ENCODE data around the gene PFKP.
"Not testable (repeated sequence)": the region's sequence is repeated elsewhere in the genome, so short reads cannot be mapped to it uniquely, and the experiment has no call there.

Gene PFKP

DNA sequence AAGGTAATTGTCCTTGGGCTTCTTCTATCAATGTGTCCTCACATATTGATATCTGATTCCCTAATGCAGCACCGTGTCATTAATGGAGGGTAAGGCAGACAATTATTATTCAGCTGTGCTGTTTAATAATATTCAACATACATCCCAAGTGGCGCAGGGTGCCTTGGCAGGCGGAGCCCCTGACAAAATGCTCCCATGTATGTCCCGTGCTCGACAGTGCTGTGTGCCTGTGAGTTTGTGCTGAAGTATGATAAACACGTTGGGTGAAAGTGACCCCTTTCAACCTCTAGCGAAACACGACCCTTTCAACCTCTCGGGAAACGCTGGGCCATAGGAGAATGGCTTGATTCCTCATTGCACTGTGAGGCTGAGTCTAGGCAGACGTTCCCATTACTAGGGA is 31.3 kb downstream of the PFKP start:
- no peak for DNase-seq (ENCODE audit: low read depth)

DNA sequence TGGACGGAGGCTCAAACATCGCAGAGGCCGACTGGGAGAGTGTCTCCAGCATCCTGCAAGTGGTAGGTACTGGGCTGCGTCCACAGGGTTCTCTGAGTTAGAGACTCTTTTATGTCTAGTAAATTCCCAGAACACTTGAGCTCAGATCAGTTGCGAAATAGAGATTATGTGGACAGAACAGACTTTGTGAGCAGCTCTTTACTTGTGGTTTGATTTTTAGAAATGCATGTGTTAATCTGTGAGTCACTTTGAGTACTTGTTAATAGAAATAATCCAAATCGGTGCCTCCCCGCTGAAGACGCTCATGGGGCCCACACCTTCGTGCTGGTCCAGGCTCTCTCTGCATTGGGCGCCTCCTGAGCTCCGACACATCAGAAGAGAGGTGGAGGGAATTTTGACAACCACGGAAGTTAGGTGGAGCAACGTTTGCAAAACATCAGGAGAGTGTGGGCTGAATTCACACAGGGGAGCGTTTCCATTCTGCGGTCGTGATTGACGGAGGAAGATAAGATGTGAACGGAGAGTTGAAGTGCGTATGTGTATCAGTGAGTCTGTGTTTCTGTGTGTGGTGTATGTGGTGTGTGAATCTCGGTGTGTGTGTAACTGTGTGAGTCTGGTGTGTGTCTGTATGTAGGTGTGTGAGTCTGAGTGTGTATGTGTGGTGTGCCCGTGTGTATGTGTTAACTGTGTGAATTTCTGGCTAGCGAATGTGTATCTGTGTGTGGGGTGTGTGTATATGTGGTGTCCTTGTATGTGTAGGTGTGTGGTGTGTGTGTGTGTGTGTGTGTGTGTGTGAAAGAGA is 32.1 kb downstream of the PFKP start:
- DNase-seq (ENCODE audit: low read depth): no peak

DNA sequence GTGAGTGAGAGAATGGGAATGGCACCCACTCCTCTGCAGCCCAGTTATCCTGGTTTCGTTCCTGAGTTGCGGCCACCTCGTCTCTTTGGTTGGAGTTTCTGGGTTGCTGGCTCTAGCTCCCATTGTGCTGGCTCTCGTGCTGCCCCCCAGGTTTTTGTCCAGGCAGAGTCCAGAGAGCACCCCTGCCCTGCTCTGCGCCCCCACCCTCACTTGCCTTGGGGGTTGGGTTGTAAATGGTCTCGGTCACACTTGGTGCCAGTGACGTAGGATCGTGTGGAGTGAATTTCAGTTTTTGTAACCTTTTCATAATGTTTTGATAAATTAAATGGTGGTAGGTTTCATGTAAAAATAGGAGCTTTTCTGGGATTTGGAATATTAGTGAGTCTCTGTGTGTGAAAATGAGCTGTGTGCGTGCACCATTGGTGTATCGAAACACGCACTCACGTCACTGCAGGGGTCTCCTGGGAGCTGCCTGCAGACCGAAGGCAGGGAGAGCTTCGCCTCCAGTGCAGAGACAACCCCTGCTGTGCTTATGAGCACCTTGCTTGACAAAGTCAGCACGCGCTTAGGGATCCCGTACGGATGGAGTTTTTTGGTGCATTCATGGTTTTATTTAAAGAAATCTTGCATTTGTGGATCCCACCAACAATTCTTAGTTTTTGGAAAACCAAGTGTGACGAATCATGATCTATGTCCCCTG is 32.9 kb downstream of the PFKP start:
- DNase-seq (ENCODE audit: low read depth): no peak

DNA sequence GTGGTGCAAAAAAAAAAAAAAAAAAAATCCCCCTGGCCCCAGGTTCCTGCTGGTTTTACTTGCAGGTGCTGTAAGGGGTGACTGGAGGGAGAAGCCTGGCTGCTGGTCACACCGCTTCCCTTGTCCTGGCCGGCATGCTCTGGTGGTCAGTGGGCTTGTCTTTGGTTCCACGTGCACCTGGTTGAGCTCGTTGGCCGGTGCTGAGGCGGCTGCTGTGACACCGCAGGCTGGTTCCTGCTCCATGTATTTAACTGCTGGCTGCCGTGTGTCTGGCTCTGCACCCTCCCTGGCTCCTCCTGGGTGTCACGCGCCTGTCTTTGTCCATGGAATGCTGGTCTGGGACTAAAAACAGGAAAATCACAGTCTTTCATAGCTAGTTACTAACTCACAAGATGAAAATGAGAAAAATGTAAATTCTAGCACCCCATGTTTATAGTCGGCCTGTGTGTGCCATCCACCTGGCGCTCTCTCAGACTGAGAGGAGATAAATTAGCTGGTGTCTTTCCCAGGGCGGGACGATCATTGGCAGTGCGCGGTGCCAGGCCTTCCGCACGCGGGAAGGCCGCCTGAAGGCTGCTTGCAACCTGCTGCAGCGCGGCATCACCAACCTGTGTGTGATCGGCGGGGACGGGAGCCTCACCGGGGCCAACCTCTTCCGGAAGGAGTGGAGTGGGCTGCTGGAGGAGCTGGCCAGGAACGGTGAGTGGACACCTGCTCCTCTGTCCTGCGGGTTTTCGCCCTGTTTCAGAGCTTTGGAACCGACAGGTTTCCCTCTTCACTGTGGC is 33.7 kb downstream of the PFKP start:
- no peak for DNase-seq (ENCODE audit: low read depth)

DNA sequence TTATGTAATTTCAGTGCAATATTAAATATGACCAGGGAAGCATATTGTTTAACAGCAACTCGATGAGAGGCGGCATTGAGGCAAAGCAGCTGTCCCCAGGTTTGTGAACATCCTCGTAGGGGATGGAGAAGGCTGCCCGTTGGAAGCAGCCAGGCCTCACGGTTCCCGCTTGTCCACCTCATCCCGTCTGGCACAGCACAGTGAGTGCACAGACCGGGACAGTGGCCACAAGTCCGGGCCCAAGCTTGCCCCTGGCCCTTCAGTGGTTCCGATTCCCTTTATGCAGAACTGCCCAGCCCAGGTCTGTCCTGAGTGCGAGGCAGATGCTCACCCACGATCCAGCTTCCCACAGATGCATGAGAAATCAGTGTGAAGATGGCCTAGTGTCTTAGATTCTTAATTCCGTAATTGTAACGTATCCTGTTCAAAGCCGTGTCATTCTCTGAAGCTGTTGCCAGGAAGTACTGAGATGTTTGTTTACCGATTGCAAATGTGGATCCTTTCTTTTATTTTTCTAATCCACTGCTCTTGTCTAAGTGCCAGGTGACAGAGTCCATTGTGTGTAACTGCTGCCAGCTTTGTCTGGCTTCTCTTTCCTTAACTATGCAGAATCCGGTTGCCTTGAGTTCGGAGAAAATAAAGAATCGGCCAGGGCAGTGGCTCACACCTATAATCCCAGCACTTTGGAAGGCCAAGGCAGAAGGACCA is 35.5 kb downstream of the PFKP start:
- DNase-seq (ENCODE audit: low read depth): no peak

DNA sequence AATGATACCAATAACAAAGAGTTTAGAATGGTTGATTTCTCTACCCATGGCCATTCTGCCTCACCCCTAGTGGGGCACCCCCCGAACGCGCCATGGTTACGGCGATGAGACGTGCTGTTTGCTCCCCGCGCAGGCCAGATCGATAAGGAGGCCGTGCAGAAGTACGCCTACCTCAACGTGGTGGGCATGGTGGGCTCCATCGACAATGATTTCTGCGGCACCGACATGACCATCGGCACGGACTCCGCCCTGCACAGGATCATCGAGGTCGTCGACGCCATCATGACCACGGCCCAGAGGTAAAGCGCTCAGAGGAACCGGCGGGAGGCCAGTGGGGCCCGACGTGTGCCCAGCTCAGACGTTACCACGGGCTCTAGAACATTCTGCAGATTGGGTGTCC is 36.3 kb downstream of the PFKP start:
- DNase-seq (ENCODE audit: low read depth): no peak

DNA sequence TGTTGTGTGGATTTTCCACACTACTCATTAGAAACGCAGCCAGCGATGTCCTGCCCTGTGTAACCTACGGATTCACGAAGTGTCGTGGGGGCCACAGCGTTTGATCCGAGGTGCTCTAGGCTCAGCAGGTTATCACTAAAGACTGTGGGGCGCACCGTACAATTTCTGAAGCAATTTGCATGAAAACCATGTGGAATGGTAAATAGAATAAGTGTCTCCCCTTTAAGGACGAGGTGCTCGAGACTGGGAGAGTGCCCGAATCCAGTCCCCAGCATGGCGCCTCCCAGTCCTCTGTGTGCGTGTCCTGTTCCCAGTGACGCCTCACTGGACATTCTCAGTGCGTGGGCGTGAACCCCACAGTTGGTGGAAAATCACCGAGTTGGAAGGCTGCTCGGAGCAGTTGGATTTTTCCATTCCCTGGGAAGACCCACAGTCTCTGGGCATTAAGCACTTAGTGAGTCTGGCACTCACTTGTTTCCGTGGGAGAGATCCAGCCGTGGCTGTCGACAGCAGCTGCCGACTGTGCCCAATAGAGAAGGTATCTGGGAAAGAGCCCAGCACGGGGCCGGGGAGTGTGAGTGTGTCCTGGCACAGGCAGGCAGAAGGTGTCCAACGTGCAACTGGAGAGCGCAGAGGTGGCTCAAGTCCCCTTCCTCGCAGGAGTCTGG is 37.0 kb downstream of the PFKP start:
- no peak for DNase-seq (ENCODE audit: low read depth)

DNA sequence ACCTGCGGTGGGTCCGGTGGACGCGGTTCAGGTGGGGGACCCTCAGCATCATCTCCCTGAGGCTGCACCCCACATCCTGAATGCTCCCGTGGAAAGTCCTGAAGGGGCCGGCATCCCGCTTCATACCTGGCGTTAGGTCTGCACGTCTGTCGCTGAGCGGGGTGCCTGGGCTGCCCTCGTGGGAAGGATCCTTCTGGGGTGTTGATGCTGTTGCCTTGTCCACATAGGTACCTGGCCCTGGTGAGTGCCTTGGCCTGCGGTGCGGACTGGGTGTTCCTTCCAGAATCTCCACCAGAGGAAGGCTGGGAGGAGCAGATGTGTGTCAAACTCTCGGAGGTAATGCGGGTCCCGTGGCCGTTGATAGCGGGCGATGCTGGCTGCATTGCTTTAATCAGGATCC is 37.8 kb downstream of the PFKP start:
- no peak for DNase-seq (ENCODE audit: low read depth)

DNA sequence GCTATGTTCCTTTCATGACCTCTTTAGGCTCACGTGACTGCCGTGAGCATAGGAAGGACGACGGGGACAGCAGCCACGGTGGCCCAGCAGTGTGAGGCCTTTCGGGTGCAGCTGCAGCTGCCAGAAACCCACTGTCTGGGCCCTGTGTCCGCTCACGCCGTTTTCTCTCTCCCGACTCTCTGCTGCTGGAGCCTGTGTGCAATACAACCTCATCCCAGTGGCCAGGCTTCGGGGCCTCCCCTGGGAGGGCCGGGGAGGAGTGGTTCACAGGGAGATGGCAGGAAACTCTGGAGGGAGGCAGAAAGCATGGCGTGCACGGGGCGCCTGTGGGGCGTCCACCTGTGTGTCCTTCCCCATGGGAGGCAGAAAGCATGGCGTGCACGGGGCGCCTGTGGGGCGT is 38.6 kb downstream of the PFKP start:
- no peak for DNase-seq (ENCODE audit: low read depth)

DNA sequence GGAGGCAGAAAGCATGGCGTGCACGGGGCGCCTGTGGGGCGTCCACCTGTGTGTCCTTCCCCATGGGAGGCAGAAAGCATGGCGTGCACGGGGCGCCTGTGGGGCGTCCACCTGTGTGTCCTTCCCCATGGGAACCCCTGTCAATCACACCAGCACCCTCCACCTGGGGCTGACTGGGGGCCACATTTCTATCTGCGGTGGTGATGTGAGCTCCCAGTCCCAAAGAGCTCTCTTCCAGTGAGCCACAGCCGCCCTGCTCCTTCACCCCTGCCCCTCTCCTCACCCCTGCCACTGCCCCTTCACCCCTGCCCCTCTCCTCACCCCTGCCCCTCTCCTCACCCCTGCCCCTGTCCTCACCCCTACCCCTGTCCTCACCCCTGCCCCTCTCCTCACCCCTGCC is 39.0 kb downstream of the PFKP start:
- not testable (repeated sequence) for DNase-seq (ENCODE audit: low read depth)

DNA sequence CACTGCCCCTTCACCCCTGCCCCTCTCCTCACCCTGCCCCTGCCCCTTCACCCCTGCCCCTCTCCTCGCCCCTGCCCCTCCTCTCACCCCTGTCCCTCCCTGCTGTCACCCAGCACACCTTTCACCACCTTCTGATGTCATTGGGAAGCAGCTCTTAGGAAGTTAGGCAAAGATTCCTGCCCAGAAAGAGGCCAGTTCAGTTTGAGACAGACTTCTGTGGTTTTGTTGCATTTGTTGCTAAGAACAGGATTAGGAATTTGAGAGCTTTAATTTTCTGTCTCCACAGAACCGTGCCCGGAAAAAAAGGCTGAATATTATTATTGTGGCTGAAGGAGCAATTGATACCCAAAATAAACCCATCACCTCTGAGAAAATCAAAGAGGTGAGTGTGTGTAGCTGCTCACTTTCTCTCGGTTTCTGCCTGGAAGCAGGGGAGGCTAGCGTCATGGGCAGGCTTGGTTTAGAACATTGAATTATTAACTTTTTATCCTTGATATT is 39.6 kb downstream of the PFKP start:
- DNase-seq (ENCODE audit: low read depth): no peak

DNA sequence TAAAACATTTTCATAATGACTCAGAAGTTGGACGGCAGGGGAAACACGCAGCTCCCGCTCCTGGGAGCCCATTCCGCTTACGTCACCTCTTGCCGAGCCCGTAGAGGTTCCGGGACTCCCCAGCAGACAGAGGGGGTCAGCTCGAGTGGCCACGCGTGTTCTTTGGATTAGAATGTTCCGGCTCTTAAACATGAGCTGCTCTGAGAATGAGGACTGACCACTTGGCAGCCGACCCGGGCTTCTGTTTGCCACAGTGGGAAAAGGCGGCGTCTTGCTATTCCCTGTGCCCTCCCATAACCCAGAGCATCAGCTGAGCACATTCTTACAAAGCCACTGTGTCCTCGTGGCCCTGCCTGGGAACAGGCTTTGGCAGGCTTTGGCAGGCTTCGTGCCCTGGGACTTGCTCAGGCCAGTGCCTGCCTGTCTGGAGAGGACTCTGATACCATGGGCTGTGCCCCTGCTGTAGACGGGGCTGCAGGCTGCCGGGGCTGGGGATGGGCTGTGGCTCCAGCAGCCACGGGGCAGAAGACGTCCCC is 40.1 kb downstream of the PFKP start:
- DNase-seq (ENCODE audit: low read depth): no peak

DNA sequence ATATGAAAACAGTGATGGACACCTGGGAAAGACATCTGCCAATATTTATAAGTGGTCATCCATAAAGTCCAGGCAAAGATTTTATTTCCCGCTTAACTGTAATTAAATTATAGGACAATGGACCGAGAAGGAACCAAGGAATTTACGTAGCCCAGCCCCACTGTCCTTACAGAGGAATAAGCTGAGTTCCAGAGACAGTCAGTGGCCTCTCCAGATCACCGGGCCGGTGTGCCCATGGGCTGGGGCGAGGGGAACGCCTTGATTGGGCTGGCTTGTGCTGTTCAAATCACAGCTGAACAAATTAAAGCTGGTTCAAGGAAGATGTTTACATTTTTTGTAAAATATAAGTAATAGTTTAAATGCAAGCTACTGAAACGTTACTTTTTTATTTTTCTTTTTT is 40.7 kb downstream of the PFKP start:
- no peak for DNase-seq (ENCODE audit: low read depth)

DNA sequence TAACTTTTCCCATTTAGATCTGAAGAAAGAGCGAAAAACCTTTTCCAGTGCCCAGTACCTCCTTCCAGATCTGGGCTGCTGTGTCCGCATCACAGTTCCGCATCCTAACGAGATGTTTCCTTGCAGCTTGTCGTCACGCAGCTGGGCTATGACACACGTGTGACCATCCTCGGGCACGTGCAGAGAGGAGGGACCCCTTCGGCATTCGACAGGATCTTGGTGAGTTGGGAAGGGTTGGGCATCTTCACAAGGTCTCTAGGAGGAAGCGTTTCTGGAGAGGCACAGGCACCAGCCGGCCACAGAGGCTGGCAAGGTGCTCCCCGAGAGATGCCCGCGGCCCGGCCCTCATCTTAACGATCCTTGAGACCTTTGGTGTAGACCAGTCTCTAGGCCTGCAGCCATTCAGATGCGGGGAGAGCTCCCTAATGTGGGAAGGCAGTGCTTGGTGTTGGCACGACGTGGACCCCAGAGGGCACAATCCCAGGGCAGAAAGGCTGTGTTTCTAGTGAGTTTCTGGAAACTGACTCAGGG is 41.3 kb downstream of the PFKP start:
- no peak for DNase-seq (ENCODE audit: low read depth)

DNA sequence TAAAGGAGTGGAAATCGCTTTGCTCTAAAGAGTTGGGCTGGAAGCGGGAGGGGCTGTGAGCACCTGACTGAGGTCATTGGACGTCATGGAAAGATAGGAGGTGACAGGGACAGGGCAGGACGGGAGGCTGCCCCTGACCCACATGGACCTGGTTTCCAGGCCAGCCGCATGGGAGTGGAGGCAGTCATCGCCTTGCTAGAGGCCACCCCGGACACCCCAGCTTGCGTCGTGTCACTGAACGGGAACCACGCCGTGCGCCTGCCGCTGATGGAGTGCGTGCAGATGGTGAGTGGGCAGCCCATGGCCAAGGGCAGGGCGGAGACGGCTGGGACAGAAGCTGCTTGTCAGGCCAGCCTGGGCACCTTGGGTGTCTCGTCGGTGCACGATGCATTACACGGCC is 41.8 kb downstream of the PFKP start:
- no peak for DNase-seq (ENCODE audit: low read depth)

DNA sequence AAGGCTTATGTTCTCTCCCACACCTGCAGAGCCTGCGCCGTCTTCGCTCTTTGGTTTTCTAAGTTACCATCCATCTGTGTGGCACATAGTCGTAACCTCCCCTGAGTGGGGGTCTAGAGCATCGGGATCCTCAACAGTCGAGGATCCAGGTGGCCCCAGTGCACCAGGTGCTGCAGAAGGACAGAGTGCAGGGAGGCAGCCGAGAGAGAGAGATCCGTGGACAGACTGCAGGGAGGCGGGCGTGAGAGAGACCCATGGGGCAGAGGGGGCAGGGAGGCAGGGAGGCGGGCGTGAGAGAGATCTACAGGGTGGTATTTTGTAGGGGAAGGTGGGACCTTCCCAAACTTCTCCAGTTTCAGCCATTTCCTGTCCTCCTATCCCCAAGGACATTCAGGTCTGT is 42.3 kb downstream of the PFKP start:
- DNase-seq (ENCODE audit: low read depth): no peak

DNA sequence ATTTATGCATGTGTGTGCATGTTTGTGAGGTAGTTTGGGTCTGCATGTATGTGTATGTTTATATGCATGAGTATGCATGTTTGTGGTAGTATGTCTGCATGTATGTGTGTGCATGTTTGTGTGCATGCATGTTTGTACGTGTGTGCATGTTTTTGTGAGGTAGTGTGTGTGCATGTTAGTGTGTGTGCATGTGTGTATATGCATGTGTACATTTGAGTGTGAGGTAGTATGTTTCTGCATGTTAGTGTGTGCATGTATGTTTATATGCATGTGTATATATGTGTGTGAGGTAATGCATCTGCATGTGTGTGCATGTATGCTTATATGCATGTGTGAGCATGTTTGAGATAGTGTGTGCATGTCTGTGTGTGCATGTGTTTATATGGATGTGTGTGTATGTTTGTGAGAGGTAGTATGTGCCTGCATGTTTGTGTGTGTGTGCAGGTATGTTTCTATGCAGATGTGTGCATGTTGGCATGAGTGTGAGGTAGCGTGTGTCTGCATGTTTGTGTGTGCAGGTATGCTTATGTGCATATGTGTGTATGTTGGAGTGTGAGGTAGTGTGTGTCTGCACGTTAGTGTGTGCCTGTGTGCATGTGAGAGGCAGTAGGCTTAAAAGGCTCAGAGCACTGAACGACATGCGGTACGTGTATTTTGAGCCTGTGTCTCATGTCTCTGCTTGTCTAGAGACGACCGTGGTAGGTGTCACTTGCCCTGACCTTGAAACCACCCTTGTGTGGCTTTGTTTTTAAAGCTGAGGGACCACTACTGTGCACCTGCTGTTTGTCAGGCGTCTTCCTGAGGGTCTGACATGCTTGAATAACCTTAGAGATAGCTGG is 43.7 kb downstream of the PFKP start:
- DNase-seq (ENCODE audit: low read depth): no peak

DNA sequence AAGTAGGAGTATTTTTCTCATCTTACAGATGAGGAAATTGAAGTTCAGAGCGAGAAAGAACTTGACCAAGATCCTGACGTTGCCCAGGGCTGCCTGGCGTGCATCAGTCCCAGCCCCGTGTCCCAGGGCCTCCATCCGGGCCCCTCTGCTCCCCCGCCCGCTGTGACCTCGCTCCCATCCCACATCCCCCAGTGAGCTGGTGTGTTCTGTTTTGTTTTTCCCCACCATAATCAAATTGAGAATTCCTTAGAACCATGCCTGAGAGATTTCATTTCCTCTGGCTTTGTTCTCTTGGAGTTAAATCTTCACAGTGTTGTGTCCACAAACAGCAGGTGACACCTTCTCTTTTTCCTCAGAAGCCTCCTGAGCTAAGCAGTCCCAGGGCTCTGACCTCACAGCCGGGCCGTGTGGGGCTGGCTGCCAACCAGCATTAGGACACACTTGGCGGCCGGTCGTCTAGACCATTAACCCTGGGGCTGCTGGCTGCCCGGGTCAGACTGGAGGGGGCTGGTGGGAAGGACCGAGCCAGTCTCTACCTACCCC is 44.3 kb downstream of the PFKP start:
- DNase-seq (ENCODE audit: low read depth): no peak

DNA sequence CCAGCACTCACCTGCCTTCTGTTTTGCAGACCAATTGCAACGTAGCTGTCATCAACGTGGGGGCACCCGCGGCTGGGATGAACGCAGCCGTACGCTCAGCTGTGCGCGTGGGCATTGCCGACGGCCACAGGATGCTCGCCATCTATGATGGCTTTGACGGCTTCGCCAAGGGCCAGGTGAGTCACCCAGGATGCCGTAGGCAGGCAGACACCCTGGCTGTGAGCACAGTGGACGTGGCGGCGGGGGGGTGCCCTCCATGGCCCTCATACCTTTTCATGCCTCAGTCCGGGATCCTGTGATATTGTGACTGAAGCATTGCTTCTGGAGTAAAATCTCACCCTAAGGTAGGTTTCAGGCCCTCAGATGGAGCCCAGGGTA is 46.0 kb downstream of the PFKP start:
- no peak for DNase-seq (ENCODE audit: low read depth)

DNA sequence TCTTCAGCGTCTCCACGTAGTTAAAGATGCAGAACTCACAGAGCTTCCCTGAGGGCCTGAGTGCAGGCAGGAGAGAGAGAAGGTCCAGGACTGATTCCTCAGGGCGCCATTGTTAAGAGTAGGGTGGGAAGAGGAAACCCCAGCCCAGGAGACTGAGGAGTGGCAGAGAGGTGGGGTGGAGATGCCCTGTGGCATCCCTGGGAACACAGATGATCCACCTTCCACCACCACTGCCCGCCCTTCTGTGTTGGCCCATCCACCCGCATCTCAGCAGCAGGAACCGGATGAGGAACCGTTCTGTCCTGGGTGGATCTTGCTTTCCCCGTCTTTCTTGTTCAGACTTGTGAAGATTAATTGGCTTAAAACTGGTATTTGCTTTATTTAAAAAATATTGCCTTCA is 48.3 kb downstream of the PFKP start:
- DNase-seq (ENCODE audit: low read depth): no peak
